ENCODE data around the gene DDX51. TPM values are rescaled to one million over a fixed set of nuclear protein-coding genes. Genes with fewer than 3 reads are reported as not detected.

DDX51 gene
- total and polyA plus RNA-seq, 2 experiments from 2014 or later = 3.7 to 7.5 TPM

DNA sequence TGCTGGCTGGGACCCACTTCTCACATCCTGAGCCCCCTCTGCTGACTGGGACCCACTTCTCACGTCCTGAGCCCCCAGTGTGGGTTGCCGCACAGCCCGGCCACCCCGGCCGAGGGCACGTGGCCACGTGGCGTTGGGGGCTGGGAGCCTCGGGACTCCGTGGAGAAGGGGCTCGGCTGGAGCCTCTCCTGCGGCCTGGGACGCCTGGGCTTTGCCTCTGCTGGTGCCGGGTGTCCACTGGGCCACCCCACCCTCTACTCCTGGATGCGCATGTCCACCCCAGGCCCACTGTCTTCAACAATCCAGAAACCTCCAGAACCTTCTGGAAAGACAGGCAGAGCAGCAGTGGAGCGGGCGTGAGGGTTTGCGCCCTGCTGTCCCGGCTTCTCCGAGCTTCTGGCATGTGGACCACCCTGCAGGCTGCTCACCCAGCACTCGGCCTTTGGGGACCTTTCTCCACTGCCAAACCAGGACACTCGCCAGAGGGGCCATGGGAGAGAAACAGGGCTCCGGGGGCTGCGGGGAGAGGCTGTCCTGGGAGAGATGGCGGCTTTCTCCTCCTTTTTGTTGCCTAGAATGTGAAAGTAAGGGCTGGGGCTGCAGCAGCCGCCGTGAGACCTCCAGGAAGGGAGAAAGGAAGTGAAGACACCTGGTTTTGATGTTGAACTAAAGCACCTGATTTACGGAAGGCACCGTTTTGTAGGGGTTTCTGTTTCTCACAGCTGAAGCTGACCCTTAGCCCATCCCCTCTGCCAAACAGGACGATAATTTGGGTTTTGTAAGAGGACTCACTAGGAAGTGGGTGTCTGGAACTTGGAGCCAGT, 30.1 kb upstream of the DDX51 start:
- Histone ChIP-seq H3K27me3 (replicated peaks; ENCODE audit: insufficient read depth) (peaks cover 23% of the 10 kb centered on the region; the same call in 1 of the 2 replicates), H3K9me3 (ENCODE audit: low read depth) (no peaks in the 10 kb centered on the region), H3K36me3 (ENCODE audit: low read depth) (no peaks in the 10 kb centered on the region), H3F3A (ENCODE audit: insufficient read depth) (0 out of 2 replicates have a peak, but pooled peaks cover 6% of the 10 kb centered on the region), H2AFZ (no peak overlapping the region), H3K9ac (no peak overlapping the region), H4K20me1 (ENCODE audit: insufficient read depth) (no peaks in the 10 kb centered on the region), H3K79me2 (ENCODE audit: insufficient read depth) (no peaks in the 10 kb centered on the region), H3K9me2 (ENCODE audit: insufficient read depth) (no peaks in the 10 kb centered on the region), H3K4me2 (ENCODE audit: unreplicated experiment) (no peak overlapping the region), H3K4me1 (ENCODE audit: insufficient read depth) (peaks cover 10% of the 10 kb centered on the region; the same call in 1 of the 2 replicates), H3K27ac (no peak overlapping the region), H3K4me3 (no peak overlapping the region)
- TF ChIP-seq EZH2 (IDR thresholded peaks at IDR 0.05; ENCODE audit: insufficient read depth, poor library complexity, severe bottlenecking) (no peak), EZH2phosphoT487 (IDR thresholded peaks at IDR 0.05; ENCODE audit: insufficient read depth, low read depth) (no peak)
- in situ Hi-C loops (cut with MboI) = loop anchor here (25.0 kb wide), 1 partner anchor 438 kb away; the partner anchor contains the start of genes LRCOL1 and P2RX2
- WGBS, 2 experiments (ENCODE audit: low coverage in 1 of 2, low lambda C conversion rate in 2 of 2, missing lambda C conversion rate in 2 of 2) = 71 to 72% methylated on average over 30 of the region's 30 CpGs
- DNase-seq = no peak

- TF ChIP-seq EZH2 (IDR thresholded peaks at IDR 0.05; ENCODE audit: insufficient read depth, poor library complexity, severe bottlenecking) (no peak), EZH2phosphoT487 (IDR thresholded peaks at IDR 0.05; ENCODE audit: insufficient read depth, low read depth) (no peak)
- in situ Hi-C loops (cut with MboI) = loop anchor here (25.0 kb wide), 1 partner anchor 439 kb away; the partner anchor contains the start of genes LRCOL1 and P2RX2
- Histone ChIP-seq H3K79me2 (ENCODE audit: insufficient read depth) (no peaks in the 10 kb centered on the region), H4K20me1 (ENCODE audit: insufficient read depth) (no peaks in the 10 kb centered on the region), H3K36me3 (ENCODE audit: low read depth) (no peaks in the 10 kb centered on the region), H3K4me2 (ENCODE audit: unreplicated experiment) (no peak overlapping the region), H3K4me1 (ENCODE audit: insufficient read depth) (peaks cover 10% of the 10 kb centered on the region; the same call in 1 of the 2 replicates), H3K27me3 (replicated peaks; ENCODE audit: insufficient read depth) (peaks cover 23% of the 10 kb centered on the region; the same call in 1 of the 2 replicates), H3F3A (ENCODE audit: insufficient read depth) (0 out of 2 replicates have a peak, but pooled peaks cover 6% of the 10 kb centered on the region), H2AFZ (no peak overlapping the region), H3K9ac (no peak overlapping the region), H3K4me3 (no peak overlapping the region), H3K9me3 (ENCODE audit: low read depth) (no peaks in the 10 kb centered on the region), H3K27ac (no peak overlapping the region), H3K9me2 (ENCODE audit: insufficient read depth) (no peaks in the 10 kb centered on the region)
- WGBS, 2 experiments (ENCODE audit: low coverage in 1 of 2, low lambda C conversion rate in 2 of 2, missing lambda C conversion rate in 2 of 2) = 55 to 62% methylated on average over 32 to 35 of the region's 35 CpGs
- DNase-seq = no peak
Measured at GRCh38 chr12:132173135-132174014, 29.3 kb upstream of the DDX51 start.

- Histone ChIP-seq H4K20me1 (ENCODE audit: insufficient read depth) (no peaks in the 10 kb centered on the region), H3K9ac (no peak overlapping the region), H3K9me3 (ENCODE audit: low read depth) (no peaks in the 10 kb centered on the region), H3K4me1 (ENCODE audit: insufficient read depth) (peaks cover 10% of the 10 kb centered on the region; the same call in 1 of the 2 replicates), H3K27ac (no peak overlapping the region), H3K79me2 (ENCODE audit: insufficient read depth) (no peaks in the 10 kb centered on the region), H3K9me2 (ENCODE audit: insufficient read depth) (no peaks in the 10 kb centered on the region), H3K36me3 (ENCODE audit: low read depth) (no peaks in the 10 kb centered on the region), H3K4me3 (no peak overlapping the region), H3K4me2 (ENCODE audit: unreplicated experiment) (no peak overlapping the region), H3F3A (ENCODE audit: insufficient read depth) (0 out of 2 replicates have a peak, but pooled peaks cover 6% of the 10 kb centered on the region), H2AFZ (no peak overlapping the region), H3K27me3 (replicated peaks; ENCODE audit: insufficient read depth) (peaks cover 19% of the 10 kb centered on the region; the same call in 1 of the 2 replicates)
- no peak for TF ChIP-seq EZH2 (IDR thresholded peaks at IDR 0.05; ENCODE audit: insufficient read depth, poor library complexity, severe bottlenecking)
- TF ChIP-seq EZH2phosphoT487 (IDR thresholded peaks at IDR 0.05; ENCODE audit: insufficient read depth, low read depth) = no peak
- 71 to 74% methylated on average over 13 to 15 of the region's 15 CpGs for WGBS, 2 experiments (ENCODE audit: low coverage in 1 of 2, low lambda C conversion rate in 2 of 2, missing lambda C conversion rate in 2 of 2)
- in situ Hi-C loops (cut with MboI) = loop anchor here (25.0 kb wide), 1 partner anchor 440 kb away; the partner anchor contains the start of genes LRCOL1 and P2RX2
- DNase-seq = no peak
Measured at GRCh38 chr12:132172619-132173018, 28.5 kb upstream of the DDX51 start.
